ENCODE data around the gene ERH. TPM values are rescaled to one million over a fixed set of nuclear protein-coding genes. Genes with fewer than 3 reads are reported as not detected.

Gene ERH
- total RNA-seq, 4 donors from 2014 or later: 46.7 to 49.2 (median 48.1) TPM

DNA sequence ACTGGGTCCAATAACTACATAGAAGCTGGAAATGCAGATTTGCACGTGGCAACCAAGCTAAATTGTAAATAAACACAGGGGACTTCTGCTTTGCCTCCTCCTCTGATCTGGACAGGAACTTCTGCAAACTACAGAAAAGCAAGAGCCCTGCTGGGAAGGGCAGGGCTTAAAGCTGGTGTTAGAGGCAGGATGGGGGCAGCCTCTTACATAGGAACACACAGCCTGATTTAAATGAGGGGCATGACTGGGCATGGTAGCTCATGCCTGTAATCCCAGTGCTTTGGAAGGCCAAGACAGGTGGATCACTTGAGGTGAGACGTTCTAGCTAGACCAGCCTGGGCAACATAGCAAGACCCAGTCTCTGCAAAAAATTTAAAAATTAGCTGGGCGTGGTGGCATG lies 46.7 kb downstream of the ERH start:
- TF ChIP-seq, protein P1, sequence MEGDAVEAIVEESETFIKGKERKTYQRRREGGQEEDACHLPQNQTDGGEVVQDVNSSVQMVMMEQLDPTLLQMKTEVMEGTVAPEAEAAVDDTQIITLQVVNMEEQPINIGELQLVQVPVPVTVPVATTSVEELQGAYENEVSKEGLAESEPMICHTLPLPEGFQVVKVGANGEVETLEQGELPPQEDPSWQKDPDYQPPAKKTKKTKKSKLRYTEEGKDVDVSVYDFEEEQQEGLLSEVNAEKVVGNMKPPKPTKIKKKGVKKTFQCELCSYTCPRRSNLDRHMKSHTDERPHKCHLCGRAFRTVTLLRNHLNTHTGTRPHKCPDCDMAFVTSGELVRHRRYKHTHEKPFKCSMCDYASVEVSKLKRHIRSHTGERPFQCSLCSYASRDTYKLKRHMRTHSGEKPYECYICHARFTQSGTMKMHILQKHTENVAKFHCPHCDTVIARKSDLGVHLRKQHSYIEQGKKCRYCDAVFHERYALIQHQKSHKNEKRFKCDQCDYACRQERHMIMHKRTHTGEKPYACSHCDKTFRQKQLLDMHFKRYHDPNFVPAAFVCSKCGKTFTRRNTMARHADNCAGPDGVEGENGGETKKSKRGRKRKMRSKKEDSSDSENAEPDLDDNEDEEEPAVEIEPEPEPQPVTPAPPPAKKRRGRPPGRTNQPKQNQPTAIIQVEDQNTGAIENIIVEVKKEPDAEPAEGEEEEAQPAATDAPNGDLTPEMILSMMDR (IDR thresholded peaks at IDR 0.05 in 4 of 5, conservative IDR thresholded peaks at IDR 0.05 in 1 of 5): no peak
- no peak for TF ChIP-seq POLR2A (IDR thresholded peaks at IDR 0.05)
- H3K9me3 ChIP-seq: no peaks in the 10 kb centered on the region
- no peak overlapping the region for H3K27ac ChIP-seq
- no peak for DNase-seq
- no peak for ATAC-seq
- no peaks in the 10 kb centered on the region for H3K4me1 ChIP-seq
- intact Hi-C loops (cut with DNase I; ENCODE audit: low total_unique reads): no loop called here
- H3K4me3 ChIP-seq: no peak overlapping the region
- no peaks in the 10 kb centered on the region for H3K27me3 ChIP-seq
- in situ Hi-C loops (cut with MboI; ENCODE audit: low sequenced_read_pairs in 4 of 4): no loop called here
- no peaks in the 10 kb centered on the region for H3K36me3 ChIP-seq

DNA sequence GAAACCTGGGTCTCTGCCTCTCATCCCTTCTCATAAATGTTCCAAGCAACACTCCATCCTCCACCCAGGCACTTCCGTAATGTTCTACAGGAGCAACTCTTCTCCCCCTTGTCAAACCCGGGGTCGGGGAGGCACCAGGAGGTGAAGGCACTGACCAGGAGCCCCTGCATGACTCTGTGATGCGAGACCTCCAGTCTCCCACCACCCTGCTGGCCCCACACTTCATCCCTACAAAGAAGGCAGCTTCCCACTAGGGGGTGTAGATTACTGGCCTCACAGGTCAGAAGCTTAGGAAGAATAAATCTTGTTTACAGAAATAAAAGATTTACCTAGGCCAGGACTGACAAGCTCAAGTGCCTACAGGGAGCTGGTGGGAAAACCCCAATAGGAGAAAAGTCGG lies 47.2 kb downstream of the ERH start:
- no peak overlapping the region for H3K4me3 ChIP-seq
- no peak for ATAC-seq
- H3K27ac ChIP-seq: no peak overlapping the region
- TF ChIP-seq, protein P1 (IDR thresholded peaks at IDR 0.05 in 4 of 5, conservative IDR thresholded peaks at IDR 0.05 in 1 of 5): no peak
- no peak for TF ChIP-seq POLR2A (IDR thresholded peaks at IDR 0.05)
- H3K36me3 ChIP-seq: no peaks in the 10 kb centered on the region
- in situ Hi-C loops (cut with MboI; ENCODE audit: low sequenced_read_pairs in 4 of 4) (no loop called here), intact Hi-C loops (cut with DNase I; ENCODE audit: low total_unique reads) (no loop called here)
- H3K9me3 ChIP-seq: no peaks in the 10 kb centered on the region
- H3K27me3 ChIP-seq: no peaks in the 10 kb centered on the region
- no peak for DNase-seq
- H3K4me1 ChIP-seq: no peaks in the 10 kb centered on the region

DNA sequence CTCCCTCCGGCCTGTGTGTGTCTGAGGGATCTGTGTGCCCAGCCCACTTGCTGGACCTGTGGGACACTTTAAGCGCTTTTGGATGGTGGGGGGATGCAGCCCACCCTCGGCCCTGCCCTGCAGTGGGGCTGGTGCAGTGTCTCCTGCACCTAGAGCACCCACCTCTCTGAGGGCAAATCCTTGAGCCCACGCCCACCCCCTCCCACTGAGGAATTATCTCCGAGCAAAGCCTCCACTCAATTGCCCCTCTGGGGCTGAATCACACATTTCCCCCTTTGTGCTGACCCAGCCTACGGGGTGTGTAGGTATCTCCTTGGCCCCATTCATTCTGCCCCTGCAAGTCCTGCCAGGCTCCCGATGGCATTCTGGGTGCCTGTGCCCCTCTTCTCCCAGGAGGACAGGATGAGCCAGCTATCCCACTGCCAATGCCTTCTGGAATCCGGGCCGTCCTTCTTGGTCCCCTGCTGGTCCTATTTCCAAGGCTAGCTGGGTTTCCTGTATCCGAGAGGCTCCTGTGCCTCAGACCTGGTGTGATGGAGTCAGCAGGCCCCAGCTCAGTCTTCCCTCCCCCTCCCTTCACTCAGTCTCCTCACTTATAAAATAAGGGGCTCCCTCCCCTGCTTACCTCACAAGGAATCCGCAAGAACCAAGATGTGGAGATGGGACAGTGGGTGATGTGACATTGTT lies 48.9 kb downstream of the ERH start:
- ATAC-seq: no peak
- H3K27me3 ChIP-seq: no peaks in the 10 kb centered on the region
- no peaks in the 10 kb centered on the region for H3K36me3 ChIP-seq
- no peak overlapping the region for H3K27ac ChIP-seq
- no peak overlapping the region for H3K4me3 ChIP-seq
- intact Hi-C loops (cut with DNase I; ENCODE audit: low total_unique reads): loop anchor here (10.0 kb wide), 1 partner anchor 104 kb away; no protein-coding TSS in a partner anchor
- in situ Hi-C loops (cut with MboI; ENCODE audit: low sequenced_read_pairs in 4 of 4): no loop called here
- H3K4me1 ChIP-seq: no peaks in the 10 kb centered on the region
- no peak for DNase-seq
- H3K9me3 ChIP-seq: no peaks in the 10 kb centered on the region
- TF ChIP-seq POLR2A (IDR thresholded peaks at IDR 0.05): no peak
- TF ChIP-seq, protein P1 (IDR thresholded peaks at IDR 0.05 in 4 of 5, conservative IDR thresholded peaks at IDR 0.05 in 1 of 5): no peak

DNA sequence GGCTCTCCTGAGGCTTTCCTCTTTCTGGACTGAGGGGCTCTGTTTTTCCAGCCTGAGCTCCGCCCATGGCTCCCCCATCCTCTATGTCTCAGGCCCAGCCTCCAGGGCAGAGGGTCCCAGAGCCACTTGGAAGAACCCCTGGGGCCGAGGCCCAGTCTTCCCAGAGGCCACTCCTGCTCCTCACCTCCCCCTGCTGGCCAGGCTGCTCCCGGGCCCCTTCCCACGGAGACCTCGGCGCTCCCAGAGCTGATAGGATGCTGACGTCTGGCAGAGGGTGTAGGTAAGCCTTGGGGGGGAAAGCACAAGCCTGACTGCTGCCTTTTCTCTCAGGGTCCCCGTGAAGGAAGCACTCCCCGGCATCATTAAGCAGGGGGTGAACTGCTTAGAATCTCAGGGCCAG lies 51.4 kb downstream of the ERH start:
- Histone ChIP-seq H3K4me3 (no peak overlapping the region), H3K9me3 (no peaks in the 10 kb centered on the region), H3K27me3 (no peaks in the 10 kb centered on the region), H3K36me3 (no peaks in the 10 kb centered on the region), H3K4me1 (no peaks in the 10 kb centered on the region), H3K27ac (no peak overlapping the region)
- in situ Hi-C loops (cut with MboI; ENCODE audit: low sequenced_read_pairs in 4 of 4): no loop called here
- DNase-seq: no peak
- intact Hi-C loops (cut with DNase I; ENCODE audit: low total_unique reads): loop anchor here (10.0 kb wide), 1 partner anchor 102 kb away; no protein-coding TSS in a partner anchor
- no peak for ATAC-seq
- TF ChIP-seq POLR2A (IDR thresholded peaks at IDR 0.05): no peak
- TF ChIP-seq, protein P1 (IDR thresholded peaks at IDR 0.05 in 4 of 5, conservative IDR thresholded peaks at IDR 0.05 in 1 of 5): peak in 4 of 5 experiments; percentile 30 to 60 (median 38)

All from gastrocnemius medialis (tissue), 4 donors.